Measurements from ENCODE around the gene TBC1D22A. TPM values are rescaled to one million over a fixed set of nuclear protein-coding genes. Genes with fewer than 3 reads are reported as not detected.

TBC1D22A gene
- total and polyA plus RNA-seq, 2 experiments from 2014 or later, result 15.3 to 19.8 TPM

- WGBS (ENCODE audit: low lambda C conversion rate, missing lambda C conversion rate), result 88% methylated on average over 25 of the region's 25 CpGs
- H4K20me1 ChIP-seq (ENCODE audit: insufficient read depth, poor library complexity, severe bottlenecking), result no peaks in the 10 kb centered on the region
- no peak overlapping the region for H3K27ac ChIP-seq
- H3K9me3 ChIP-seq (ENCODE audit: low read depth), result no peaks in the 10 kb centered on the region
- no peak for TF ChIP-seq EZH2phosphoT487 (IDR thresholded peaks at IDR 0.05; ENCODE audit: low read depth, severe bottlenecking, unreplicated experiment)
- no peaks in the 10 kb centered on the region for H3K36me3 ChIP-seq (replicated peaks; ENCODE audit: insufficient read depth, low read depth)
- no peaks in the 10 kb centered on the region for H3K9me2 ChIP-seq (replicated peaks; ENCODE audit: insufficient read depth)
- H3K4me3 ChIP-seq, result no peak overlapping the region
- H3K4me1 ChIP-seq (ENCODE audit: insufficient read depth), result no peaks in the 10 kb centered on the region
- H3K4me2 ChIP-seq, result no peak overlapping the region
- H3K79me2 ChIP-seq, result no peaks in the 10 kb centered on the region
- DNase-seq (ENCODE audit: low spot score), result no peak
- no peaks in the 10 kb centered on the region for H3K27me3 ChIP-seq
- no peak overlapping the region for H2AFZ ChIP-seq
Observed at GRCh38 chr22:47200273-47201051, 438.0 kb downstream of the TBC1D22A start.

GRCh38 chr22:47201186-47201995 is 438.9 kb downstream of the TBC1D22A start:
- 88% methylated on average over 15 of the region's 15 CpGs for WGBS (ENCODE audit: low lambda C conversion rate, missing lambda C conversion rate)
- Histone ChIP-seq H3K4me3 (no peak overlapping the region), H3K79me2 (no peaks in the 10 kb centered on the region), H3K9me2 (replicated peaks; ENCODE audit: insufficient read depth) (no peaks in the 10 kb centered on the region), H3K27ac (no peak overlapping the region), H3K27me3 (no peaks in the 10 kb centered on the region), H3K4me1 (ENCODE audit: insufficient read depth) (no peaks in the 10 kb centered on the region), H3K9me3 (ENCODE audit: low read depth) (no peaks in the 10 kb centered on the region), H4K20me1 (ENCODE audit: insufficient read depth, poor library complexity, severe bottlenecking) (no peaks in the 10 kb centered on the region), H3K36me3 (replicated peaks; ENCODE audit: insufficient read depth, low read depth) (no peaks in the 10 kb centered on the region), H2AFZ (no peak overlapping the region), H3K4me2 (no peak overlapping the region)
- TF ChIP-seq EZH2phosphoT487 (IDR thresholded peaks at IDR 0.05; ENCODE audit: low read depth, severe bottlenecking, unreplicated experiment), result no peak
- no peak for TF ChIP-seq EZH2 (IDR thresholded peaks at IDR 0.05; ENCODE audit: borderline replicate concordance)
- no peak for TF ChIP-seq CTCF (IDR thresholded peaks at IDR 0.05; ENCODE audit: poor library complexity)
- no peak for DNase-seq (ENCODE audit: low spot score)

- Histone ChIP-seq H3K36me3 (replicated peaks; ENCODE audit: insufficient read depth, low read depth) (no peaks in the 10 kb centered on the region), H3K27ac (no peak overlapping the region), H3K4me1 (ENCODE audit: insufficient read depth) (no peaks in the 10 kb centered on the region), H3K9me2 (replicated peaks; ENCODE audit: insufficient read depth) (no peaks in the 10 kb centered on the region), H3K27me3 (no peaks in the 10 kb centered on the region), H3K79me2 (no peaks in the 10 kb centered on the region), H3K4me3 (no peak overlapping the region), H4K20me1 (ENCODE audit: insufficient read depth, poor library complexity, severe bottlenecking) (no peaks in the 10 kb centered on the region), H2AFZ (no peak overlapping the region), H3K4me2 (no peak overlapping the region), H3K9me3 (ENCODE audit: low read depth) (no peaks in the 10 kb centered on the region)
- no peak for DNase-seq (ENCODE audit: low spot score)
- TF ChIP-seq EZH2phosphoT487 (IDR thresholded peaks at IDR 0.05; ENCODE audit: low read depth, severe bottlenecking, unreplicated experiment) (no peak), CTCF (IDR thresholded peaks at IDR 0.05; ENCODE audit: poor library complexity) (no peak), EZH2 (IDR thresholded peaks at IDR 0.05; ENCODE audit: borderline replicate concordance) (no peak)
- WGBS (ENCODE audit: low lambda C conversion rate, missing lambda C conversion rate), result 92% methylated on average over 25 of the region's 27 CpGs
Observed at GRCh38 chr22:47201996-47202818, 439.8 kb downstream of the TBC1D22A start.
